GM12865 (cell line): ENCODE data around the gene KIFAP3.
"Not testable (repeated sequence)": the region's sequence is repeated elsewhere in the genome, so short reads cannot be mapped to it uniquely, and the experiment has no call there.

Experiments
- DNase-seq: peaks from one replicate; pipeline ENCODE4 v3.0.0; 2010; ENCODE audit warnings: low read depth
- H3K4me3 ChIP-seq: 2 replicates; pipeline ENCODE4 v1.5.1; 2011; ENCODE audit warnings: mild to moderate bottlenecking, low read depth, low read length, control low read depth
- TF ChIP-seq, protein P1 (sequence below): IDR thresholded peaks from 2 replicates; pipeline ENCODE4 v1.5.1; 2011; ENCODE audit warnings: low read length, control low read depth, low read depth, inconsistent platforms; ENCODE audit not compliant: insufficient read depth; ENCODE audit errors: missing control alignments

Gene KIFAP3

DNA sequence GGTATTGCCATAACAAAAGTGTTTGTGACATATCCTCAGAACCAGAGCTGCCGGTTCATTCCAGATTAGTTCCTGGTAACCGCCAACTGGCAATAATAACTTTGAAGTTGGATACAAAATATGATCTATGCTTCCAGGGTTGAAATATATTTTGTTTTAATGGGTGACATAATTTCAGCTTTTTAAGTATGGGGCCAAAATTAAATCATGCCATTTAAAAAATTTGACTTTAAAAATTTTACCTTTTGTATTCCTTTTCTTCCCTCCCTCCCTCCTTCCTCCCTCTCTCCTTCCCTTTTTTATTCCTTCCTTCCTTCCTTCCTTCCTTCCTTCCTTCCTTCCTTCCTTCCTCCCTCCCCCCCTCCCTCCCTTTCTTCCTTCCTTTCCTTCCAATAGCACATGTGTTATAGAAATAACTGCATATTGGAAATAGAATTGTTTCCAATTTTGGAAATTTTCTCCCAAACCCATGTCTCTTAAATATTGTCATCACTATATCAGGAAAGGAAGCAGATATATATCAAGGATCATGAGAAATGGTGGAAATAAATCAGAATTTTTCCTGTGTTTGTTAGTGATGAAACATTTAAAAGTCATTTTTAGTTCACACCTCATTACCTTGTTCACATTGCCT is 12.0 kb upstream of the KIFAP3 start:
- TF ChIP-seq, protein P1, sequence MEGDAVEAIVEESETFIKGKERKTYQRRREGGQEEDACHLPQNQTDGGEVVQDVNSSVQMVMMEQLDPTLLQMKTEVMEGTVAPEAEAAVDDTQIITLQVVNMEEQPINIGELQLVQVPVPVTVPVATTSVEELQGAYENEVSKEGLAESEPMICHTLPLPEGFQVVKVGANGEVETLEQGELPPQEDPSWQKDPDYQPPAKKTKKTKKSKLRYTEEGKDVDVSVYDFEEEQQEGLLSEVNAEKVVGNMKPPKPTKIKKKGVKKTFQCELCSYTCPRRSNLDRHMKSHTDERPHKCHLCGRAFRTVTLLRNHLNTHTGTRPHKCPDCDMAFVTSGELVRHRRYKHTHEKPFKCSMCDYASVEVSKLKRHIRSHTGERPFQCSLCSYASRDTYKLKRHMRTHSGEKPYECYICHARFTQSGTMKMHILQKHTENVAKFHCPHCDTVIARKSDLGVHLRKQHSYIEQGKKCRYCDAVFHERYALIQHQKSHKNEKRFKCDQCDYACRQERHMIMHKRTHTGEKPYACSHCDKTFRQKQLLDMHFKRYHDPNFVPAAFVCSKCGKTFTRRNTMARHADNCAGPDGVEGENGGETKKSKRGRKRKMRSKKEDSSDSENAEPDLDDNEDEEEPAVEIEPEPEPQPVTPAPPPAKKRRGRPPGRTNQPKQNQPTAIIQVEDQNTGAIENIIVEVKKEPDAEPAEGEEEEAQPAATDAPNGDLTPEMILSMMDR: no peak
- DNase-seq: no peak
- no peak overlapping the region for H3K4me3 ChIP-seq

DNA sequence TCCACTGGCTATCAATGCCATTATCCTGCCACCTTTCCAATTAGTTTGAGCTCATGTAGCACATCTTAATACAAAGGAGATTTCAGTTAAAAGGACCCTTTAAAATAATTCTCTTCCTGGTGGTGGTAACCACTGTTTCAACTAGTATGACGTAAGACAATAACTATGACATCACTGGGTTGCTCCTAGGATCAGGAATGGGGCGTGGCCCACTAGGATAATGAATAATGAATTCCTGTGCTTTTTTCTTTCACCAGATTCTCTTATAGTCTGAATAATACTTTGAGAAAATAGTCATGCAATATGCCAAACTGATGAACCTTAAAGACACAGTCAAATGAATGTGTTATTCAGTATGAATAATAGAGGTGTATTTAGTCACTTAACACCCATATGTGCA is 10.6 kb upstream of the KIFAP3 start:
- no peak for DNase-seq
- no peak overlapping the region for H3K4me3 ChIP-seq
- TF ChIP-seq, protein P1: no peak

DNA sequence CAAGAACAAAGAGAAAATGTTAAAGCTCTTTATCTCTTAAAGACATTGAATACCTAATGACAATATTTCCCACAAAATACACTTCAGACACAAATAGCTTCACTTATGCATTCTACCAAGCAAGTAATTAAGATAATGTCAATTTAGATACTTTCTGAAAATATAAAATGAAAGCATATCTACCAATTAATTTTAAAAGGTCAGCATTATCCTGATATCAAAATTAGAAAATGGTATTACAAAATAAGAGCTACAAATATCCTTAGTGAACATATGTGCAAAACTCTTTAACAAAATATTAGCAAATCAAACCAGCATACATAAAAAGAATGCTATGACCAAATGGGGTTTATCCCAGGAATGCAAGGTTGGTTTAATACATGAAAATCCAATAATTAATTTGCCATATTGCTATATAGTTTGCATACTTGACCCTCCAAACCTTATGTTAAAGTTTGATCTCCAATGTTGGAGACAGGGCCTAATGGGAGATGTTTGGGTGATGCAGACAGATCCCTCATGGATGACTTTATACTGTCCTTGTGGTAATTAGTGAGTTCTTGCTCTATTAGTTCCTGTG is 4.2 kb upstream of the KIFAP3 start:
- DNase-seq: no peak
- TF ChIP-seq, protein P1: no peak
- H3K4me3 ChIP-seq: no peak overlapping the region

DNA sequence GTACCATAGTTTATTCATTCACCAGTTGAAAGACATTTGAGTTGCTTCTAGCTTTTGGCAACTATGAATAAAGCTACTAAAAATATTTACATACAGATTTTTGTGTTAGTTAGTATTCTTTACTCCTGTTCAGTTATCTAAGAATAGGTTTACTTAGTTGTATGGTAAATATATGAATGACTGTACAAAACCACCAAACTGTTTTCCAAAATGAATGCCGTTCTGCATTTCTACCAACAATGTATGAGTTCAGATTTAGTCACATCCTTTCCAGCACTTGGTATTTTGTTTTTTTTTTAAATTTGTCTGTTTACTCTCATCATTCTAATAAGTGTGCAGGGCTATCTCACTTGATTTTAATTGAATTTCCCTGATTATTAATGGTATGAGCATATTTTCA is 3.4 kb upstream of the KIFAP3 start:
- H3K4me3 ChIP-seq: no peak overlapping the region
- no peak for DNase-seq
- TF ChIP-seq, protein P1: no peak

DNA sequence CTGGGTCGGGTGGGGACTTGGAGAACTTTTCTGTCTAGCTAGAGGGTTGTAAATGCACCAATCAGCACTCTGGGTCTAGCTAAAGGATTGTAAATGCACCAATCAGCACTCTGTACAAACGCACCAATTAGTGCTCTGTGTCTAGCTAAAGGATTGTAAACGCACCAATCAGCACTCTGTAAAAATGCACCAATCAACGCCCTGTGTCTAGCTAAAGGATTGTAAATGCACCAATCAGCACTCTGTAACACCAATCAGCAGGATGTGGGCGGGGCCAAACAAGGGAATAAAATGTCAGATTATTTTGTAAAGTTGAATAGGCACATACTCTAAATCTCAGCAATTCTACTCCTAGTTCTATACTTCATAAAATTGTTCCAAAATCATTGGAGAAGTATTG is 2.5 kb upstream of the KIFAP3 start:
- not testable (repeated sequence) for DNase-seq, H3K4me3 ChIP-seq

DNA sequence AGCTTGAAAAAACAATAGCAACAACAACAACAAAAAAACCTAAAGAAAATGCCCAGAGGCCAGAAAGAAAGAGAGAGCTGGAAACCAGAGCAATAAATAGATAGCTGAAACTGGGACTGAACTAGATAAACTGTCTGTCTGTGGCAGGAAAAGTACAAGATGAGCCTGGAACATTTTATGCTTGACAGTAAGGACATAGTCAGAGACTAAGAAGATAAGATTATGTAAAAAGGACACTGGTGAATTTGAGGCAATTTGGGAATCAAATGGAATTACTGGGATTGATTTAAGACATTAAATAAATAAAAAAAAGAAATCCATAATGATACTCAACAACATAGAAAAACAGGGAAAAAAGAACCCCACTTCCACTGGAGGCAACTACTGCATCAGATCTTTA is 1.7 kb upstream of the KIFAP3 start:
- TF ChIP-seq, protein P1: no peak
- no peak overlapping the region for H3K4me3 ChIP-seq
- DNase-seq: no peak

DNA sequence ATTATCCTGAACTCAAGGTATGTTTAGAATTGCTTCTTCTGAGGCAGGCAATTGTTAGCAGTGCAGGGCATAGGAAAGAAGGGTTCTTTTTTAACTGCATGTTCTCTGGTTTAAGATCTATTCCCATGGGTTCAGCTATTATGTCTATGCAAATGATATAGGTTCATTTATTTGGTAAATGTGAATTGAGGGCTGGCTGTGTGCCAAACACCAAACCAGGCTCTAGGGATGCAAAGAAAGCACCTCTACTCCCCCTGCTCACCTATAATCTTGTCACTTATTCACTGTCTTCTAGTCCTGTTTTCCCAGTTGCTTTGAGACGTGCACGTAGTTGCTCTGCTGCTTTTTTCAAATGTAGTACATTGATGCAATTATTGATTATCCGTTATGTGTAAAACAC is 691 bp upstream of the KIFAP3 start:
- TF ChIP-seq, protein P1: no peak
- peak overlapping the region; percentile 81 for H3K4me3 ChIP-seq
- no peak for DNase-seq
